Measurements from ENCODE around the gene RYR2. TPM values are rescaled to one million over a fixed set of nuclear protein-coding genes. Genes with fewer than 3 reads are reported as not detected.

RYR2 gene
- total and polyA plus RNA-seq, 2 experiments from 2014 or later: not detected

DNA sequence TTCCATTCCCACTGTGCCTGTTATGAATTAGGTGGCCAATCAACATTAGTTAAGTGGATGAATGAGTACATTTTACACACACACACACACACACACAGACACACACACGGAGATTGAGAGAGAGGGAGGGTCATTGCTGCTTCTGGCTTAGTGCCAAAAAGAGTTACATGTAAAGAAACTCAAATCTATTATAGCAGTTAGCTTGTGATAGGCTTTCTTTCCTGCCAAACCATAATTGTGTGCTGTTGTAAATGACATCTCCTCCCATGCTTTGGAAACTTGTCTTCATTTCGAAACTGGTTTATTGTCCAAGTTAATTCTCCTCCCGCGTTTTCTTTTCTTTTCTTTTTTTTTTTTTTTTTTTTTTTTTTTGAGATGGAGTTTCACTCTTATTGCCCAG lies 36.3 kb upstream of the RYR2 start:
- H2AFZ ChIP-seq: no peak overlapping the region

DNA sequence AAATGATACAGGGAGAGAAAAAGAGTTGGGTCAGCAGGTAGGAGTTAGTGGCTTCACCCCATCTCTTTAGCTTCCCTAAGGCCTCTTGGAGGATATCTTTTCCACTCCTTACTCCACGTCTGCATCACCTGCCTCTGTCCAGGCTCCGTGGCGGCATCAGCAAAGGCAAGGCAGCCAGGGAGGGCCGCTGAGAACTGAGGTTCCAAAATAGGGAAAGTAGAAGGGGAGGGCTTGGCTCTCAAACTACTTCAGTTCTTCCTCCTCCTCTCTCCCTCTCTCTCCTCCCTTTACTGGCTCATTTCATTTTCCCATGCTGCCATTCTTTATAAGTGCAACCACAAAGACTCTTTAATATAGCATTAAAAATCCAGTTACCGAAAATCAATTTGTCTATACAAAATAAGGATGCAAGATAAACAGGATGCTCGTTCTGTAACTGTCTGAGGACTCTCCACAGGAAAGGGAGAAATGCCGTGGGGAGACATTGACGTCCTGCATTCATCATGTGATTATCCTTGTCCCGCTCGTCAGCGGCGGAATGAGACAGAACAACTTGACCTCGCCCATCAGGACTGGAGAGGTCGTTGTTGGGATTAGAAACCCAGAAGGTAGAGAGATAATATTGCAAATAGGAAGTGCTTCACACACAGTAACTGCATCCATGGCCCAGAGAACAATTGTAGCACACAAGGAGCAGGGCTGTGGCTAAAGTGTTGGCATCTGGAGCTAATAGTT lies 34.7 kb upstream of the RYR2 start:
- no peak for TF ChIP-seq EZH2phosphoT487 (IDR thresholded peaks at IDR 0.05; ENCODE audit: insufficient read depth, low read depth)
- TF ChIP-seq EZH2 (IDR thresholded peaks at IDR 0.05; ENCODE audit: insufficient read depth, poor library complexity, severe bottlenecking): no peak
- in situ Hi-C loops (cut with MboI): no loop called here
- 32 to 34% methylated on average over 14 of the region's 14 CpGs for WGBS, 2 experiments (ENCODE audit: low coverage in 1 of 2, low lambda C conversion rate in 2 of 2, missing lambda C conversion rate in 2 of 2)

More for the DNA sequence above, 36.3 kb upstream of the RYR2 start:
- Histone ChIP-seq H3K4me1 (ENCODE audit: insufficient read depth) (no peaks in the 10 kb centered on the region), H3K4me2 (ENCODE audit: unreplicated experiment) (no peak overlapping the region), H3F3A (ENCODE audit: insufficient read depth) (no peaks in the 10 kb centered on the region), H4K20me1 (ENCODE audit: insufficient read depth) (no peaks in the 10 kb centered on the region), H3K9me3 (ENCODE audit: low read depth) (no peaks in the 10 kb centered on the region), H3K27me3 (replicated peaks; ENCODE audit: insufficient read depth) (no peaks in the 10 kb centered on the region), H3K4me3 (no peak overlapping the region), H3K36me3 (ENCODE audit: low read depth) (no peaks in the 10 kb centered on the region), H3K9me2 (ENCODE audit: insufficient read depth) (no peaks in the 10 kb centered on the region), H3K9ac (no peak overlapping the region), H3K79me2 (ENCODE audit: insufficient read depth) (no peaks in the 10 kb centered on the region), H3K27ac (no peak overlapping the region)
- DNase-seq: no peak
- WGBS, 2 experiments (ENCODE audit: low coverage in 1 of 2, low lambda C conversion rate in 2 of 2, missing lambda C conversion rate in 2 of 2): 13 to 21% methylated on average over 4 of the region's 4 CpGs
- in situ Hi-C loops (cut with MboI): no loop called here
- no peak for TF ChIP-seq EZH2phosphoT487 (IDR thresholded peaks at IDR 0.05; ENCODE audit: insufficient read depth, low read depth)
- no peak for TF ChIP-seq EZH2 (IDR thresholded peaks at IDR 0.05; ENCODE audit: insufficient read depth, poor library complexity, severe bottlenecking)

DNA sequence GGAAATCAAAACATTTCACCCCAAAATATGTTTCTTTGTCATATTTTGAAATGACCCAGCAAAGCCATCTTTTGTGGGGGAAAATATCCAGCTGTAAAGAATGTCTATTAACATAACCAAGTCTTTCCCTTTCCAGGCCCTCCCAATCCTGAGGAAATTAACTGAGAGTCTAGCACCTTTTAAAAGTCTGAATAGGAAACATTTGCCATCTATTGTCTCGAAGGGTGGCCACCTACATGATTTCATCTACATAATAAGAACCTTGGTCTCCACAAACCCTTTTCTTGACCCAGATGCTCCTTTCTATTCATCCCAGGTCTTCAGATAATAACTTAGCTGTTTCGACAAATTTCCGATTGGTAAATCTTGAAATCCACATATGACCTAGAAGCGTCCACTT lies 32.4 kb upstream of the RYR2 start:
- Histone ChIP-seq H3K9me3 (ENCODE audit: low read depth) (no peaks in the 10 kb centered on the region), H3K79me2 (ENCODE audit: insufficient read depth) (no peaks in the 10 kb centered on the region), H3K9ac (no peak overlapping the region), H3K27ac (no peak overlapping the region), H3K4me1 (ENCODE audit: insufficient read depth) (no peaks in the 10 kb centered on the region), H2AFZ (no peak overlapping the region), H3K27me3 (replicated peaks; ENCODE audit: insufficient read depth) (no peaks in the 10 kb centered on the region), H3K36me3 (ENCODE audit: low read depth) (no peaks in the 10 kb centered on the region), H3K4me3 (no peak overlapping the region), H4K20me1 (ENCODE audit: insufficient read depth) (no peaks in the 10 kb centered on the region), H3F3A (ENCODE audit: insufficient read depth) (no peaks in the 10 kb centered on the region), H3K9me2 (ENCODE audit: insufficient read depth) (no peaks in the 10 kb centered on the region), H3K4me2 (ENCODE audit: unreplicated experiment) (no peak overlapping the region)
- DNase-seq: no peak
- in situ Hi-C loops (cut with MboI): no loop called here
- TF ChIP-seq EZH2 (IDR thresholded peaks at IDR 0.05; ENCODE audit: insufficient read depth, poor library complexity, severe bottlenecking) (no peak), EZH2phosphoT487 (IDR thresholded peaks at IDR 0.05; ENCODE audit: insufficient read depth, low read depth) (no peak)
- WGBS, 2 experiments (ENCODE audit: low coverage in 1 of 2, low lambda C conversion rate in 2 of 2, missing lambda C conversion rate in 2 of 2): 48 to 50% methylated on average over 4 of the region's 4 CpGs

More for the DNA sequence above, 34.7 kb upstream of the RYR2 start:
- no peaks in the 10 kb centered on the region for H3F3A ChIP-seq (ENCODE audit: insufficient read depth)
- no peak overlapping the region for H3K4me3 ChIP-seq
- no peak overlapping the region for H3K9ac ChIP-seq
- H2AFZ ChIP-seq: no peak overlapping the region
- H3K79me2 ChIP-seq (ENCODE audit: insufficient read depth): no peaks in the 10 kb centered on the region
- no peaks in the 10 kb centered on the region for H3K4me1 ChIP-seq (ENCODE audit: insufficient read depth)
- DNase-seq: no peak
- H3K9me3 ChIP-seq (ENCODE audit: low read depth): no peaks in the 10 kb centered on the region
- no peaks in the 10 kb centered on the region for H3K36me3 ChIP-seq (ENCODE audit: low read depth)
- H3K9me2 ChIP-seq (ENCODE audit: insufficient read depth): no peaks in the 10 kb centered on the region
- H3K4me2 ChIP-seq (ENCODE audit: unreplicated experiment): no peak overlapping the region
- no peaks in the 10 kb centered on the region for H4K20me1 ChIP-seq (ENCODE audit: insufficient read depth)
- H3K27me3 ChIP-seq (replicated peaks; ENCODE audit: insufficient read depth): no peaks in the 10 kb centered on the region
- no peak overlapping the region for H3K27ac ChIP-seq

DNA sequence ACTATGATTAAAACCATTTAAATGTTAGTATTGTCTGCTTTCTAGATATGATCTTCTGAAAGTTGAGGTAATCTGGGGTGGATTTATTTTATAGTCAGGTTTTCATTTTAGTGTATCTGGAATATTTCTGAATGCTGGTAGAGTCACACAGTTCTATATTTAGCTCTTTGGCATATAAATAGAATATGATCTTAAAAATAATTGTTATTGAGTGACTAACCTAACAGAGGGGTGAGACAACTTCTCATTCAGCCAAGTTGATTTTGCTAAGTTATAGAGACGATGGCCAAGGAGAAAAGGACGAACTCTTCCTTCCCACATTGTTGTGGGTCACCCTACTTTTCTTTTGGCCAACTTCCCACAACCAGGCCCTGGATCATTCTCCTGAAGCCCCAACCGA lies 30.6 kb upstream of the RYR2 start:
- Histone ChIP-seq H3K9me3 (ENCODE audit: low read depth) (no peaks in the 10 kb centered on the region), H4K20me1 (ENCODE audit: insufficient read depth) (no peaks in the 10 kb centered on the region), H3K27me3 (replicated peaks; ENCODE audit: insufficient read depth) (no peaks in the 10 kb centered on the region), H3F3A (ENCODE audit: insufficient read depth) (no peaks in the 10 kb centered on the region), H3K4me1 (ENCODE audit: insufficient read depth) (no peaks in the 10 kb centered on the region), H3K9ac (no peak overlapping the region), H3K36me3 (ENCODE audit: low read depth) (no peaks in the 10 kb centered on the region), H3K4me2 (ENCODE audit: unreplicated experiment) (no peak overlapping the region), H3K27ac (no peak overlapping the region), H3K9me2 (ENCODE audit: insufficient read depth) (no peaks in the 10 kb centered on the region), H3K4me3 (no peak overlapping the region), H2AFZ (no peak overlapping the region), H3K79me2 (ENCODE audit: insufficient read depth) (no peaks in the 10 kb centered on the region)
- in situ Hi-C loops (cut with MboI): no loop called here
- WGBS, 2 experiments (ENCODE audit: low coverage in 1 of 2, low lambda C conversion rate in 2 of 2, missing lambda C conversion rate in 2 of 2): 3 to 12% methylated on average over 3 of the region's 3 CpGs
- no peak for DNase-seq
- TF ChIP-seq EZH2 (IDR thresholded peaks at IDR 0.05; ENCODE audit: insufficient read depth, poor library complexity, severe bottlenecking) (no peak), EZH2phosphoT487 (IDR thresholded peaks at IDR 0.05; ENCODE audit: insufficient read depth, low read depth) (no peak)
